Measurements from ENCODE around the gene FOXN4. TPM values are rescaled to one million over a fixed set of nuclear protein-coding genes. Genes with fewer than 3 reads are reported as not detected.

The FOXN4 gene
- total and polyA plus RNA-seq, 8 donors = 0.51 to 2.0 (median 1.1) TPM; not detected in 2

- H3K9me3 ChIP-seq = no peaks in the 10 kb centered on the region
- H3K36me3 ChIP-seq = no peaks in the 10 kb centered on the region
- TF ChIP-seq CTCF (IDR thresholded peaks at IDR 0.05) = no peak
- no peak overlapping the region for H3K27ac ChIP-seq
- H3K4me1 ChIP-seq = peaks cover 7 to 17% of the 10 kb centered on the region in 2 donors
- H3K27me3 ChIP-seq = peaks cover 45 to 96% of the 10 kb centered on the region in 2 donors
- intact Hi-C loops (cut with DNase I) = no loop called here
- ATAC-seq (no peak), DNase-seq (no peak)
- no peak overlapping the region for H3K4me3 ChIP-seq
These were observed 2.0 kb downstream of the FOXN4 start for GRCh38 chr12:109307051-109307450.

GRCh38 chr12:109305547-109305946 is 3.5 kb downstream of the FOXN4 start:
- TF ChIP-seq CTCF (IDR thresholded peaks at IDR 0.05) = no peak
- Histone ChIP-seq H3K27ac (no peak overlapping the region), H3K9me3 (no peaks in the 10 kb centered on the region), H3K4me1 (peaks cover 7 to 17% of the 10 kb centered on the region in 2 donors), H3K36me3 (no peaks in the 10 kb centered on the region), H3K4me3 (no peak overlapping the region), H3K27me3 (peaks cover 38 to 94% of the 10 kb centered on the region in 2 donors)
- no peak for DNase-seq
- intact Hi-C loops (cut with DNase I) = no loop called here
- ATAC-seq = no peak

- ATAC-seq (no peak), DNase-seq (no peak)
- peaks cover 31 to 85% of the 10 kb centered on the region in 2 donors for H3K27me3 ChIP-seq
- intact Hi-C loops (cut with DNase I) = no loop called here
- H3K36me3 ChIP-seq = no peaks in the 10 kb centered on the region
- TF ChIP-seq CTCF (IDR thresholded peaks at IDR 0.05) = no peak
- no peaks in the 10 kb centered on the region for H3K9me3 ChIP-seq
- peaks cover 7 to 9% of the 10 kb centered on the region in 2 donors for H3K4me1 ChIP-seq
- H3K4me3 ChIP-seq = no peak overlapping the region
- H3K27ac ChIP-seq = no peak overlapping the region
These were observed 4.6 kb downstream of the FOXN4 start for GRCh38 chr12:109304485-109304884.

GRCh38 chr12:109302770-109303169 is 6.3 kb downstream of the FOXN4 start:
- intact Hi-C loops (cut with DNase I) = no loop called here
- DNase-seq = no peak
- Histone ChIP-seq H3K4me1 (no peaks in the 10 kb centered on the region), H3K27ac (no peak overlapping the region), H3K27me3 (peaks cover 13 to 68% of the 10 kb centered on the region in 2 donors), H3K36me3 (no peaks in the 10 kb centered on the region), H3K4me3 (no peak overlapping the region), H3K9me3 (no peaks in the 10 kb centered on the region)
- TF ChIP-seq CTCF (IDR thresholded peaks at IDR 0.05) = no peak
- ATAC-seq = no peak

GRCh38 chr12:109302358-109302757 is 6.7 kb downstream of the FOXN4 start:
- Histone ChIP-seq H3K27me3 (peaks cover 9 to 64% of the 10 kb centered on the region in 2 donors), H3K27ac (no peak overlapping the region), H3K36me3 (no peaks in the 10 kb centered on the region), H3K4me1 (no peaks in the 10 kb centered on the region), H3K9me3 (no peaks in the 10 kb centered on the region), H3K4me3 (no peak overlapping the region)
- ATAC-seq (no peak), DNase-seq (no peak)
- no peak for TF ChIP-seq CTCF (IDR thresholded peaks at IDR 0.05)
- intact Hi-C loops (cut with DNase I) = no loop called here
